Small intestine (tissue), 7 donors: ENCODE data around the gene NRIP1. TPM values are rescaled to one million over a fixed set of nuclear protein-coding genes. Genes with fewer than 3 reads are reported as not detected.

Experiments used
- DNase-seq, 2 donors: peaks; one replicate each; pipeline versions ENCODE4 v3.0.0 to v3.0.0-alpha.2; 2013
- FAIRE-seq: peaks from 2 replicates; lab custom pipeline; 2012; peaks lifted over from hg19 to GRCh38; lab: Jason Lieb, UNC
- H3K27ac ChIP-seq, 3 donors: one replicate each; pipeline ENCODE4 v1.5.1; 2013; ENCODE audit warnings: low read length in 2 of 3, mild to moderate bottlenecking in 2 of 3, control low read depth in 1 of 3, inconsistent platforms in 1 of 3, low read depth in 1 of 3, moderate library complexity in 1 of 3
- H3K27me3 ChIP-seq, 3 donors: one replicate each; pipeline ENCODE4 v1.6.1; 2013; ENCODE audit warnings: low read length in 3 of 3, inconsistent platforms in 1 of 3; ENCODE audit not compliant: control insufficient read depth in 3 of 3, insufficient read depth in 3 of 3
- H3K36me3 ChIP-seq, 3 donors: one replicate each; pipeline ENCODE4 v1.6.1; 2013; ENCODE audit warnings: low read length in 3 of 3, inconsistent platforms in 1 of 3, low read depth in 1 of 3, mild to moderate bottlenecking in 1 of 3, moderate library complexity in 1 of 3; ENCODE audit not compliant: control insufficient read depth in 3 of 3, insufficient read depth in 2 of 3
- H3K4me1 ChIP-seq, 3 donors: one replicate each; pipeline ENCODE4 v1.6.1; 2013; ENCODE audit warnings: low read length in 2 of 3, inconsistent platforms in 1 of 3, low read depth in 1 of 3, mild to moderate bottlenecking in 1 of 3, moderate library complexity in 1 of 3; ENCODE audit not compliant: control insufficient read depth in 3 of 3, insufficient read depth in 2 of 3
- H3K4me3 ChIP-seq, 3 donors: one replicate each; pipeline ENCODE4 v1.5.1; 2013; ENCODE audit warnings: low read length in 3 of 3, control low read depth in 1 of 3, inconsistent platforms in 1 of 3, low read depth in 1 of 3, mild to moderate bottlenecking in 1 of 3, moderate library complexity in 1 of 3
- H3K9me3 ChIP-seq, 2 donors: one replicate each; pipeline ENCODE4 v1.6.1; 2013; ENCODE audit warnings: low read depth in 1 of 2, low read length in 1 of 2; ENCODE audit not compliant: control insufficient read depth in 2 of 2, insufficient read depth in 1 of 2
- WGBS, 3 donors: extraction: QIAGEN DNeasy Blood & Tissue Kit; methylation state at CpG; one replicate each; pipeline ENCODE4 v1.1.7; 2013; 5-methylcytosine and 5-hydroxymethylcytosine counted together
- polyA plus RNA-seq, 4 donors: library from polyadenylated mRNA; stranded (reverse) in 3 of 4; unstranded in 1 of 4; fragments of 200-250 nt in 3 of 4; fragments of 120-200 nt in 1 of 4; gene quantifications; one replicate each; pipeline versions ENCODE4 v1.2.1 to v1.2.3, GENCODE V29; 2013
- donor health status: healthy with polysubstance abuse.
- donor health status: control.
- donor health status: control.
- donor health status: Bipolar disorder and iron deficiency.
- donor health status: healthy.

NRIP1 gene
- polyA plus RNA-seq, 4 donors, result 10.0 to 47.0 (median 14.0) TPM

DNA sequence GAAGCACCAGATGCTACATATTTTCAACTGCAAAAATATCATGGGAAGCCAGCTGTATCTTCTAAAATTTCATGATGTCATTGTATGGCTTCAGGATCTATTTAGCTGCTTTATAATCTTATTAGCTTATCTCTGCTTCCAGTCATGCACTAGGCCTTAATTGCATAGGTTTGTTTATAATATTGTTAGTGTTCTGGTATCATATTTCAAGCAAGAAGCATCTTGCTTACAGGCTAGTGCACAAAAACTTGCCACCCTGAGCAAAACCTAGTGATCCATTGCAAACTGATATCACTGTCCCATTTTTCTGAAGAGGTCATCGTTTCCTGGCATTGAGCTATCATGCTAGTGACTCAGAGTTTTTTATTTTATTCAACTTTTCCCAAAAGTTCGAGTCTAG, 15.7 kb upstream of the NRIP1 start:
- DNase-seq (no peak), FAIRE-seq (no peak)
- Histone ChIP-seq H3K9me3 (no peaks in the 10 kb centered on the region), H3K4me1 (no peaks in the 10 kb centered on the region), H3K27me3 (no peaks in the 10 kb centered on the region), H3K36me3 (no peaks in the 10 kb centered on the region), H3K27ac (no peak overlapping the region), H3K4me3 (no peak overlapping the region)
- WGBS, 3 donors, result 38 to 59% (median 56%) methylated on average over 2 of the region's 2 CpGs

DNA sequence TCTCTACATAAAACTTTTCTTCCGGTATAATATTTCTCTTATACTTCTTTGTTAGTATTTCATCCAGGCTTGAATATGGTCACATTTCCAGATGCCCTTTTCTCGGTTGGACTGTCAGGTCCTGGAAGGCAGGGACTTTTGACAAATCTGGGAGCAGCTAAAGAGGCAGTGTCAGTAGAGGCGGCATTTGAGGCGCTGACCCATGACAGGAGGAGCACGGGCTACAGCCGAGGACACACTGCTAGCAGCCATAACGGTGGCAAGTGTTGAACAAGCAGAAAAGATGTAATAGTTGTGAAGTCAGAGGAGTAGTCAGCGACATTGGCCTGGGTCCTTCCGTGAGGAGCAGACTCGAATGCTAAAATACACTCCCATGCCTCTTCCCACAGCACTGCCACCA, 14.5 kb upstream of the NRIP1 start:
- H3K27me3 ChIP-seq, result no peaks in the 10 kb centered on the region
- no peak overlapping the region for H3K27ac ChIP-seq
- FAIRE-seq (no peak), DNase-seq (no peak)
- H3K36me3 ChIP-seq, result no peaks in the 10 kb centered on the region
- no peaks in the 10 kb centered on the region for H3K4me1 ChIP-seq
- no peak overlapping the region for H3K4me3 ChIP-seq
- no peaks in the 10 kb centered on the region for H3K9me3 ChIP-seq
- WGBS, 3 donors, result 87 to 93% (median 89%) methylated on average over 10 of the region's 10 CpGs

DNA sequence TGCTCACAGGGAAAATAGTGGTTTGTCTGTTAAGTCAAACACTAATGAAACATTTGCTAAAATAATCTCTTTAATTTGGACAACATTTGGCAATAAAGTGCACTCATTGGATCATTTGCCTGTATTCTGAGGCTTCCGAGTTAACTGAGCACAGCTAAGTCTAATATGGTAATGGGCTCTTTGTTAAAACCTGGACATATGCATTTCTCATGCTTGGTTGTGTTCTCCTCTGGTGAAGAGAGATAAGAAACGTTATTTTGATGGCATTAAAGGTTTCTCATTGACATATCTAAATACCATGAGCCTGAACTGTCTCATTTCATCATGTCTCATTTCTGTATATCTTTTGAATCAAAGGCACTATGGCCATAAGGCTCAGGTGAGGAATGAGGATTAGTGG, 13.4 kb upstream of the NRIP1 start:
- Histone ChIP-seq H3K36me3 (no peaks in the 10 kb centered on the region), H3K27ac (no peak overlapping the region), H3K4me3 (no peak overlapping the region), H3K4me1 (no peaks in the 10 kb centered on the region), H3K27me3 (no peaks in the 10 kb centered on the region), H3K9me3 (no peaks in the 10 kb centered on the region)
- FAIRE-seq (no peak), DNase-seq (no peak)
- WGBS, 3 donors, result 56 to 65% (median 59%) methylated on average over 2 of the region's 2 CpGs

DNA sequence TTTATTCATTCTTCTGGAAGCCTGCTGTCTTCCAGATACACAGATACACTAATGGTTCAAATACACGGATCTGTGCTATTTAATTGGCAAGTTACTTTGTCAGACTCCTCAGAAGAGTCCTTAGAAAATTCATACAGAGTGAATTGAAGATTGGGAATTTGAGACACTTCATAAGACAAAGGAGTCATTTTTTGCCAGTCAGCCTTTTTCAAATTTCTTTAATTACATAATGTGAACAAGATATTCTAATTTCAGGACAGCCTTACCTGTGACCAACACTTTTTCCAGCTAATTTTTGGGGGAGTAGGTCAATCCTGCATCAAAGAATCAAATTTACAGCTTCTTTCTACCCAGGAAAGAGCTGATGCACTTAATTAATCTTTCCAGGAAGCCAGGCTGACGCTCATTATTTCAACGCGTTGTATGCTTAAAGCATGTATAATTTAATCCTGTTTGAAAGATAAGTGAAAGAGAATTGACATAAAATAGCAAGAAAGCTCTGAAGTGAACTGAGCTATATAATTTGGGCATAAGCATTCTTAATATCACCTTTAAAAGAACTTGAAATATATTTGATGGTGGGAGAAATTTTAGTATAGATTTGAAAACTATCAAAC, 12.8 kb upstream of the NRIP1 start:
- DNase-seq (no peak), FAIRE-seq (no peak)
- no peaks in the 10 kb centered on the region for H3K27me3 ChIP-seq

DNA sequence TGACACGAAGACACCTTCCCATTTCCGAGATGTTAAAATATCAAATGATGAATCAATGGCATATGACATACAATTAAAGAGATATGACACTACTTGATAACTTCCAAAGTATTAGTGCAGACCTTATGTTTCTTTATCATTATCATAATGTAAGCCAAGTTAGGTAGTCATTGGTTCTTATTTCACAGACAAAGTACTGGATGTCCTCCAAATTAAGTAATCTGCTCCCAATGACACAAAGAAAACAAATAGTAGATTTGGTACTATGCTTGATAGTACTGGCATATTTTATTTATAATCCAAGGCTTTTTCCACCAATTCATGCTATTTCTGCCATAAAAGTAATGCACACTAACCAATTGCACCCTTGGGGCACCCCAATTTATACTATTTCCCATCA, 11.9 kb upstream of the NRIP1 start:
- WGBS, 3 donors, result 88 to 95% (median 91%) methylated on average over 2 of the region's 2 CpGs
- H3K27me3 ChIP-seq, result no peaks in the 10 kb centered on the region
- FAIRE-seq, result no peak
- H3K36me3 ChIP-seq, result no peaks in the 10 kb centered on the region
- no peak overlapping the region for H3K27ac ChIP-seq
- no peak for DNase-seq
- H3K4me3 ChIP-seq, result no peak overlapping the region
- no peaks in the 10 kb centered on the region for H3K4me1 ChIP-seq
- no peaks in the 10 kb centered on the region for H3K9me3 ChIP-seq

More for the DNA sequence above, 12.8 kb upstream of the NRIP1 start:
- H3K4me3 ChIP-seq, result no peak overlapping the region
- H3K4me1 ChIP-seq, result no peaks in the 10 kb centered on the region
- H3K9me3 ChIP-seq, result no peaks in the 10 kb centered on the region
- H3K36me3 ChIP-seq, result no peaks in the 10 kb centered on the region
- H3K27ac ChIP-seq, result no peak overlapping the region
- 83 to 89% (median 83%) methylated on average over 4 of the region's 4 CpGs for WGBS, 3 donors

DNA sequence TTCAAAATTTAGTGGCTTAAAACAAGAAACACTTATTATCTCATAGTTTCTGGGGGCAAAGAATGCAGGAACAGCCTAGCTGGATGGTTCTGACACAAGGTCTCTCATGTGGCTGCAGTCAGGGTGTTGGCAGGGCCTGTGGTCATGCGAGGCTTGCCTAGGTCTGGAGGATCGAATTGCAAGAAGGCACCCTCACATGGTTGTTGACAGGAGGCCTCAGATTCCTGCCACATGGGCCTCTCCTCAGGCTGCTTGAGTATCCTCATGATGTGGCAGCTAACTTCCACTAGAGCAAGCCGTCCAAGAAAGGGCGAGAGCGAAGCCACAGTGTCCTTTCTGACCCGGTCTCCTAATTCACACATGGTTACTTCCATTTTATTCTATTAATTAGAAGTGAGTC, 6.2 kb upstream of the NRIP1 start:
- DNase-seq (no peak), FAIRE-seq (no peak)
- 90 to 98% (median 92%) methylated on average over 6 of the region's 6 CpGs for WGBS, 3 donors

DNA sequence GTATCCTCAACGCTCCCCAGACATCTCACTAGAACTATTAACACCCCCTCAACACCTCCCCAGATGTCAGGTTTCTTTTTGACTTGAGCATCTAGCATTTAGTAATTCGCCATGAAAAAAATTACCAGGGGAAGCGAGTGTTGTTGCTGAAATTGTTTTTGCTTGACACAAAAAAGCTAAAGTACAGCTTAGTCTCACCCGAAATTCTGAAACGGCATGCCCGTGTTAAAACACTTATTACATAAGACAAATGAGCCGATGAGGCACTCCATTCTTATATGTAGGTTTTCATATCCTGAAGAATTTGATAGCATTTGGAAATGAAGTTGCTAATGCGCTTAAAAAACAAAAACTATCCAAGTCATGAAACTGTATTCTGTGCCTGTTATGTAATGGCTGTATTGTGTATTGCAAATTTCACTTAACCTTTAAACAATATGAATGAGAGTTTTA, 1.3 kb upstream of the NRIP1 start:
- H3K4me3 ChIP-seq, result peak overlapping the region; percentile 41 to 97 (median 88)
- no peaks in the 10 kb centered on the region for H3K36me3 ChIP-seq
- no peaks in the 10 kb centered on the region for H3K27me3 ChIP-seq
- peaks cover 0 to 6% (median 0%) of the 10 kb centered on the region in 3 donors for H3K4me1 ChIP-seq
- H3K9me3 ChIP-seq, result no peaks in the 10 kb centered on the region
- no peak for FAIRE-seq
- WGBS, 3 donors, result 1% methylated on average over 8 of the region's 8 CpGs
- peak in 1 of 2 donors; percentile 48 for DNase-seq
- H3K27ac ChIP-seq, result peak overlapping the region; percentile 89 to 98 (median 94)

More for the DNA sequence above, 6.2 kb upstream of the NRIP1 start:
- Histone ChIP-seq H3K27ac (no peak overlapping the region), H3K4me1 (peaks cover 0 to 3% (median 0%) of the 10 kb centered on the region in 3 donors), H3K4me3 (no peak overlapping the region), H3K27me3 (no peaks in the 10 kb centered on the region), H3K9me3 (no peaks in the 10 kb centered on the region), H3K36me3 (no peaks in the 10 kb centered on the region)

DNA sequence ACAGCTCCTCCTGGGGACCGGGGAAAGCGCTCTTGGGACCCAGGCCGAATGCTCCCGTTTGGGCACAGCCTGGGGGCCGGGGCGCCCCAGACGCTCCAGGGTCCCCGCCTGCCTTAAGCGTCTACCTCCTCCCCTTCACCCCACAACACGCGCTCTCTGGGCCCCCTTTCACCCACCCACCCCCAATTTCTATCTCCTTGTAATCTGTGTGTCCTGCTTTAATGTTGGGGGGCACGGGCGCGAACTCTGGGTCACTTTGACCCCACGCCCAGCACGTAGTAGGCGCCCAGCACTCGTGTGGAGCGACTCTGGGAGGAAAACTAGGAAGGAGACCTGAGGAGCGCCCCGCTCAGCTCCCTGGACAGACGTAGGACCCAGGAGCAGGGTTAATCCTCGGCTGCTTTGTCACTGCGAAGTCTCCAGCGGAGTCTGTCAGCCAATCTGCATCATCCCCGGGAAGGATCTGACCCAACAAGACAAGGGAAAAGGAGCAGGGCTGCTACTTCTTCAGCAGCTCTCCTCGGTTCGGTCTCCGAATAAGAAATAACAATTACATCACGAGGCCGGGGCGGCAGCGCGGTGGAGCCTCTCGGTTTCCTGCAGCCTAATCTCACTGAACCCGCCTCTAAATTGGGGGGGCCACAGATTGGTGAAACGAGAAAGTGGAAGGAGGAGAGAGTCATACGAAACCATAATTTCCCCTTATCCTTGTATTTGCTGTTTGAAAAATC, 757 bp upstream of the NRIP1 start:
- Histone ChIP-seq H3K27me3 (no peaks in the 10 kb centered on the region), H3K27ac (peak overlapping the region; percentile 89 to 98 (median 94)), H3K36me3 (no peaks in the 10 kb centered on the region), H3K4me1 (peaks cover 0 to 12% (median 3%) of the 10 kb centered on the region in 3 donors), H3K4me3 (peak overlapping the region; percentile 88 to 97 (median 97)), H3K9me3 (no peaks in the 10 kb centered on the region)
- 0% methylated on average over 38 of the region's 38 CpGs for WGBS, 3 donors
- no peak for FAIRE-seq
- DNase-seq, result peak; percentile 68 to 88
